ENCODE measurements around the gene CCL28.
"Not testable (repeated sequence)": the region's sequence is repeated elsewhere in the genome, so short reads cannot be mapped to it uniquely, and the experiment has no call there.

CCL28 gene

GRCh38 chr5:43412156-43412555 lies at the start of gene CCL28:
Gene CCL28, minus strand, starts transcription at chr5:43412391. Its CDS starts 75 bp downstream, at chr5:43412316.
- TF ChIP-seq CTCF (IDR thresholded peaks at IDR 0.05; ENCODE audit: insufficient read depth, low read length, poor library complexity, severe bottlenecking), result no peak
- Histone ChIP-seq H3K4me3 (replicated peaks; ENCODE audit: low read depth, low read length) (no peak within 1 kb of the TSS), H3K36me3 (ENCODE audit: control insufficient read depth, insufficient read depth, low read length) (no peaks in the 10 kb centered on the region), H3K27me3 (replicated peaks; ENCODE audit: control insufficient read depth, insufficient read depth, low read length) (no peaks in the 10 kb centered on the region)
- no peak for DNase-seq (ENCODE audit: extremely low read depth, insufficient read length)

- peaks cover 3% of the 10 kb centered on the region for H3K36me3 ChIP-seq (ENCODE audit: control insufficient read depth, insufficient read depth, low read length)
- H3K4me3 ChIP-seq (replicated peaks; ENCODE audit: low read depth, low read length), result no peak overlapping the region
- no peaks in the 10 kb centered on the region for H3K27me3 ChIP-seq (replicated peaks; ENCODE audit: control insufficient read depth, insufficient read depth, low read length)
- no peak for TF ChIP-seq CTCF (IDR thresholded peaks at IDR 0.05; ENCODE audit: insufficient read depth, low read length, poor library complexity, severe bottlenecking)
- no peak for DNase-seq (ENCODE audit: extremely low read depth, insufficient read length)
Observed at GRCh38 chr5:43461066-43461465, 48.9 kb upstream of the CCL28 start.

GRCh38 chr5:43456556-43456955 lies 44.4 kb upstream of the CCL28 start:
- no peaks in the 10 kb centered on the region for H3K27me3 ChIP-seq (replicated peaks; ENCODE audit: control insufficient read depth, insufficient read depth, low read length)
- TF ChIP-seq CTCF (IDR thresholded peaks at IDR 0.05; ENCODE audit: insufficient read depth, low read length, poor library complexity, severe bottlenecking), result no peak
- no peaks in the 10 kb centered on the region; the same call in none of the 2 replicates for H3K36me3 ChIP-seq (ENCODE audit: control insufficient read depth, insufficient read depth, low read length)
- no peak for DNase-seq (ENCODE audit: extremely low read depth, insufficient read length)
- no peak overlapping the region for H3K4me3 ChIP-seq (replicated peaks; ENCODE audit: low read depth, low read length)

- not testable (repeated sequence) for DNase-seq (ENCODE audit: extremely low read depth, insufficient read length); H3K4me3 ChIP-seq (replicated peaks; ENCODE audit: low read depth, low read length); H3K27me3 ChIP-seq (replicated peaks; ENCODE audit: control insufficient read depth, insufficient read depth, low read length); H3K36me3 ChIP-seq (ENCODE audit: control insufficient read depth, insufficient read depth, low read length)
Observed at GRCh38 chr5:43441575-43441974, 29.4 kb upstream of the CCL28 start.

- H3K27me3 ChIP-seq (replicated peaks; ENCODE audit: control insufficient read depth, insufficient read depth, low read length), result no peaks in the 10 kb centered on the region
- H3K4me3 ChIP-seq (replicated peaks; ENCODE audit: low read depth, low read length), result no peak overlapping the region
- DNase-seq (ENCODE audit: extremely low read depth, insufficient read length), result no peak
- H3K36me3 ChIP-seq (ENCODE audit: control insufficient read depth, insufficient read depth, low read length), result no peaks in the 10 kb centered on the region
- no peak for TF ChIP-seq CTCF (IDR thresholded peaks at IDR 0.05; ENCODE audit: insufficient read depth, low read length, poor library complexity, severe bottlenecking)
Observed at GRCh38 chr5:43437062-43437660, 25.0 kb upstream of the CCL28 start.

GRCh38 chr5:43433382-43433781 lies 21.2 kb upstream of the CCL28 start:
- Histone ChIP-seq H3K4me3 (replicated peaks; ENCODE audit: low read depth, low read length) (no peak overlapping the region), H3K27me3 (replicated peaks; ENCODE audit: control insufficient read depth, insufficient read depth, low read length) (no peaks in the 10 kb centered on the region), H3K36me3 (ENCODE audit: control insufficient read depth, insufficient read depth, low read length) (no peaks in the 10 kb centered on the region)
- no peak for TF ChIP-seq CTCF (IDR thresholded peaks at IDR 0.05; ENCODE audit: insufficient read depth, low read length, poor library complexity, severe bottlenecking)
- no peak for DNase-seq (ENCODE audit: extremely low read depth, insufficient read length)
